Parathyroid adenoma (tissue), 2 donors: ENCODE measurements around the gene MMAB.
A peak's percentile ranks its signal among the peaks of the same experiment; 100 is the strongest.

Experiments used
- H2AFZ ChIP-seq: fragments of 300-600 bp; sonication (generic); one replicate; pipeline ENCODE4 v1.7.0; 2017; ENCODE audit warnings: antibody characterized with exemption, mild to moderate bottlenecking
- H3K27ac ChIP-seq: fragments of 300-600 bp; sonication (generic); one replicate; pipeline ENCODE4 v1.7.0; 2017
- H3K27me3 ChIP-seq: fragments of 300-600 bp; sonication (generic); one replicate; pipeline ENCODE4 v1.7.0; 2017; ENCODE audit warnings: low read length; ENCODE audit not compliant: control insufficient read depth, insufficient read depth
- H3K36me3 ChIP-seq: fragments of 300-600 bp; sonication (generic); one replicate; pipeline ENCODE4 v1.7.0; 2017; ENCODE audit warnings: low read length; ENCODE audit not compliant: control insufficient read depth, insufficient read depth
- H3K4me1 ChIP-seq: fragments of 300-600 bp; sonication (generic); one replicate; pipeline ENCODE4 v1.7.0; 2017; ENCODE audit warnings: control low read depth
- H3K4me2 ChIP-seq: fragments of 300-600 bp; sonication (generic); one replicate; pipeline ENCODE4 v1.7.0; 2017; ENCODE audit warnings: low read length
- H3K4me3 ChIP-seq: fragments of 300-600 bp; sonication (generic); one replicate; pipeline ENCODE4 v1.7.0; 2017; ENCODE audit warnings: low read depth, low read length
- H3K79me2 ChIP-seq: fragments of 300-600 bp; sonication (generic); one replicate; pipeline ENCODE4 v1.7.0; 2017; ENCODE audit warnings: control low read depth
- H3K9ac ChIP-seq: fragments of 300-600 bp; sonication (generic); one replicate; pipeline ENCODE4 v1.7.0; 2017; ENCODE audit warnings: mild to moderate bottlenecking
- H3K9me3 ChIP-seq: fragments of 300-600 bp; sonication (generic); one replicate; pipeline ENCODE4 v1.7.0; 2017; ENCODE audit warnings: low read length; ENCODE audit not compliant: control insufficient read depth
- TF ChIP-seq, protein P1 (sequence below): fragments of 300-600 bp; sonication (generic); IDR thresholded peaks from one replicate; pipeline ENCODE4 v1.7.0; 2017; ENCODE audit warnings: antibody characterized with exemption, mild to moderate bottlenecking
- donor health status: primary hyperparathyroidism.

MMAB gene

DNA sequence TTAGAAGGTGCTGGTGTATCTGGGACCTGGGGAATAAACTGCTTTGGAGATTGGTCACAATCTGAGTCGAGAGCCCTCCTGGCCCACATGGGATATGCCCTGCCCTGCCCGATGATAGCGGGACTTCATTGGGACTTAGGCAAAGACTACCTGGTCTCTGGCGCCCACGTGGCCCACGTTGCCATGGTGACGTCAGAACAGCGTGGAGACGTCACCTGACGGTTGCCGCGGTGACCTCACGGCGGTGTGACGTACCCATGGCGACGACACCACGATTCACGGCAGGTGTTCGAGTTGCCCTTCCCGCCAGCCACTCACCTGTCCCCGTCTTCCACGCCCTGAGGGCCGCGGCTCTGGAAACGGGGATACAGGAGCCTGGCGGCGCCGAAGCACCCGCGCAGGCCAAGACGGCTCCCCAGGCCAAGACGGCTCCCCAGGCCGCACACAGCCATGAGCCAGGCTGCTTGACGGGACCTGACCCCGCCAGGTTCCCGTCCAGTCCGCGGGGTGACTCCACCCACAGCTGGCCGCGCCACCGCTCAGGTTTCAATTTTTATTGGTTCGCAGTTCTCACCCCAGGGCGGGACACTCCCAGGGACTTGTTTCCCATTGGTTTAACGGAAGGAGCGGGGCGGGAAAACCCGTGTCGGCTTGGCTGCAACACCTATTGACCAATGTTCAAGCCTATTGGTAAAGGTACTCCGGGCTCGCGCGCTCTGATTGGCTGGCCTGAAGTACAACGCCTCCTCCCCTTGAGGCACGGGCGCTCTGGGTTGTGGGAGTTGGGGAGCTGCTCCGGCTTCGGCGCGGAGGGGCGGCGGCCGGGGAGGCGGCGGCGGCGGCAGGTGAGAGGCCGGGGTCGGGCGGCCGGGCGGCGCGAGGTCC is at the start of gene MMAB, which contains the start of gene MVK:
TSS of gene MMAB (minus strand) at position 476 of the 885 bp plus-strand sequence. CDS start at position 452, 24 bp downstream.
TSS of gene MVK (plus strand) at position 766 of the 885 bp plus-strand sequence. CDS start 1,029 bp downstream, outside the sequence.
- peaks cover 5% of the 10 kb centered on the region for H3K4me1 ChIP-seq
- H3K4me2 ChIP-seq = peak within 1 kb of the TSS; percentile 91
- H3K79me2 ChIP-seq = peaks cover 2% of the 10 kb centered on the region
- no peaks in the 10 kb centered on the region for H3K36me3 ChIP-seq
- peak within 1 kb of the TSS; percentile 24 for H3K9ac ChIP-seq
- peak within 1 kb of the TSS; percentile 82 for H3K27ac ChIP-seq
- peak within 1 kb of the TSS; percentile 80 for H3K4me3 ChIP-seq
- H3K9me3 ChIP-seq = no peaks in the 10 kb centered on the region
- TF ChIP-seq, protein P1, sequence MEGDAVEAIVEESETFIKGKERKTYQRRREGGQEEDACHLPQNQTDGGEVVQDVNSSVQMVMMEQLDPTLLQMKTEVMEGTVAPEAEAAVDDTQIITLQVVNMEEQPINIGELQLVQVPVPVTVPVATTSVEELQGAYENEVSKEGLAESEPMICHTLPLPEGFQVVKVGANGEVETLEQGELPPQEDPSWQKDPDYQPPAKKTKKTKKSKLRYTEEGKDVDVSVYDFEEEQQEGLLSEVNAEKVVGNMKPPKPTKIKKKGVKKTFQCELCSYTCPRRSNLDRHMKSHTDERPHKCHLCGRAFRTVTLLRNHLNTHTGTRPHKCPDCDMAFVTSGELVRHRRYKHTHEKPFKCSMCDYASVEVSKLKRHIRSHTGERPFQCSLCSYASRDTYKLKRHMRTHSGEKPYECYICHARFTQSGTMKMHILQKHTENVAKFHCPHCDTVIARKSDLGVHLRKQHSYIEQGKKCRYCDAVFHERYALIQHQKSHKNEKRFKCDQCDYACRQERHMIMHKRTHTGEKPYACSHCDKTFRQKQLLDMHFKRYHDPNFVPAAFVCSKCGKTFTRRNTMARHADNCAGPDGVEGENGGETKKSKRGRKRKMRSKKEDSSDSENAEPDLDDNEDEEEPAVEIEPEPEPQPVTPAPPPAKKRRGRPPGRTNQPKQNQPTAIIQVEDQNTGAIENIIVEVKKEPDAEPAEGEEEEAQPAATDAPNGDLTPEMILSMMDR = no peak
- H3K27me3 ChIP-seq = no peaks in the 10 kb centered on the region
- H2AFZ ChIP-seq = peak within 1 kb of the TSS; percentile 92

DNA sequence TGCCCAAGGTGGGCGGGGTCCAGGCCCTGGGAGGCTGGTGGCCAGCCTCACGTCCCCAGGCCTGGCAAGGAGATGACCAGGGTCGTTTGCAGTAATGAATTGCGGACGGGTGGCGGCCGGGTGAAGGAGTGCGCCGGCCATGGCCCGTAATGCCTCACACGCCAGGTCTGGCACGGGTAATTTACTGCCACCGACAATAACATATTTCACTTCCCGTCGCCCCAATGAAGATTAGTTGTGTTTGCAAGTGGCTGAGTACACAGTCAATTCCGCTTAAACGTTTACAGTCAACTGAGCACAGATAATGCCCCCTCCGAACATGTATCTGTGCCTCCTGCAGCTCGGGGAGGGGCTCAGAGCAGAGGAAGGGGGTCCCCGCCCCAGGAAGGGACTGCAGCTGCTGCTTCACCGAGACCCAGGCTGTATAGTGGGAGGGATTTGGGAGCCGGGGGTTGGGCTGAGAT is 48.6 kb upstream of the MMAB start:
- Histone ChIP-seq H3K27ac (no peak overlapping the region), H3K9ac (no peak overlapping the region), H3K27me3 (no peaks in the 10 kb centered on the region), H3K36me3 (no peaks in the 10 kb centered on the region), H3K79me2 (no peaks in the 10 kb centered on the region), H2AFZ (no peak overlapping the region), H3K4me3 (no peak overlapping the region), H3K4me2 (no peak overlapping the region), H3K4me1 (no peaks in the 10 kb centered on the region), H3K9me3 (no peaks in the 10 kb centered on the region)
- TF ChIP-seq, protein P1 = no peak

- Histone ChIP-seq H3K36me3 (no peaks in the 10 kb centered on the region), H3K27me3 (no peaks in the 10 kb centered on the region), H2AFZ (no peak overlapping the region), H3K27ac (no peak overlapping the region), H3K4me2 (no peak overlapping the region), H3K79me2 (no peaks in the 10 kb centered on the region), H3K9ac (no peak overlapping the region), H3K4me3 (no peak overlapping the region), H3K9me3 (no peaks in the 10 kb centered on the region), H3K4me1 (no peaks in the 10 kb centered on the region)
- TF ChIP-seq, protein P1 = no peak
These were observed 47.9 kb upstream of the MMAB start for GRCh38 chr12:109621211-109621694.

DNA sequence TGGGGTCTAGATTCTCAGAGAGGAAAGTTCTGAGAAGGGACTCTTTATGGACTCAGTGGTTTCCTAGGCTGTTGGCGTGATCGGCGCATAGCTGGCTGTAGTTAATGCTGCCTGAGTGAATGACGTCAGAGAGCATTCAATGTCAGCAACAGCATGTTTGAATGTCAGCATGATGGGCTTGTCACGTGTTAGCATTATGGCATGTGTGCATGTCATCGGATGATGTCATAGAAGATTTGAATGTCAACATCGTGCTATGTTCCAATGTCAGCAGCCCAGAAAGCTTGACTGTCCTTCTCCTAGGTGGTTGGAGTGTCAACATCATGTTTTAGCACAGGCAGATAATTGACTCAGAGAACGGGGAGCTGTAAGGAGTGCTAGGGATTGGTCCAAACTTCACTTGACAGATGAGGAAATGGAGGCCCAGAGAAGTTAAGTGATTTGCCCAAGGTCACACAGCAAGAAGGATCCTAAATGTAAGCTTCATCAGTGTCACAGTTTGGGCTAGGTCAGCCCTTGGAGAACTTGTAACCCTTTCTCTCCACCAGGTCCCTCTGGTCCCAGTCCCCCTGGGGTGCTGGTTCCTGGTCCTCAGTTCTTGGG is 45.8 kb upstream of the MMAB start:
- H3K9ac ChIP-seq = no peak overlapping the region

More for the DNA sequence above, 45.8 kb upstream of the MMAB start:
- Histone ChIP-seq H3K79me2 (no peaks in the 10 kb centered on the region), H3K4me3 (no peak overlapping the region), H3K27ac (no peak overlapping the region), H3K4me2 (no peak overlapping the region), H3K4me1 (no peaks in the 10 kb centered on the region), H2AFZ (no peak overlapping the region), H3K27me3 (no peaks in the 10 kb centered on the region), H3K36me3 (no peaks in the 10 kb centered on the region), H3K9me3 (no peaks in the 10 kb centered on the region)
- TF ChIP-seq, protein P1 = no peak
